ENCODE data around the gene COX15. TPM values are rescaled to one million over a fixed set of nuclear protein-coding genes. Genes with fewer than 3 reads are reported as not detected.

Gene COX15
- total RNA-seq, result 50.5 and 52.3 TPM in 2 replicates

DNA sequence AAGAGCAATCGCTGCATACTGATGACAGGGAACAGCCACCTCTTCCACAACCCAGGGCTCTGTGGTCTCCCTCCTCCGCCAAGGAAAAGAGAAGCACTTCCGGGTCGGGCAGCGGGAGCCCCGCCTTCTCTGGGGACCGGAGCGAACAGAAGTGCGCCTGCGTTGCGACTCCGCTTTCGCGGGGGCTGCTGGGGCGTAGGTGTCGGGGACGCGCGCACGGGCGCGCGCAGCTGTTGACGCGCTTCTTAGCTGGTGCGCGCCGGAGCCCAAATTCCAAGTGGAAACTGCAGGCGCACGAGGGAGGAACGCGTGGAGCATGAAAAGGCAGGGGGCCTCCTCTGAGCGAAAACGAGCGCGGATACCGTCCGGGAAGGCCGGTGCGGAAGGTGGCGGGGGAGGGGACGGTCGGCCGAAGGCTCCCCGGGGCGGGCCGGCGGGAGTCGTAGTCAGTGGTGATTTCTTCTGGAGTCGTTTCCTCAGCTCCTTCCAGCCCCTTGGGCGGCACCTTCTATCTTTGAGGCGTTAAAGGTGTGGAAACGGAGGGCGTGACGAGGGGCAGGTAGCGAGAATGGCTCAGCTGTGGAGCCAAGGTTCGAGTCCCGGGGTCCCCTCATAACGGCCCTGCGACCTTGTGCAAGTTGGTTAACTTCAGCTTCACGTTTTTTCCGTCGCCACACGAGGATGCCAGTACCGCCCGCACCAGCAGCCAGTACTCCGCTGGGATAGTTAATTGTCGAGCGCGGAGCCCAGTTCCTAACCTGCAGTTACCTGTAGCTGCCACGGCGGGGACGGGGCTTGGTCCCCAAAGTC, at the start of gene COX15, which contains the start of gene CUTC:
TSS of gene COX15 (minus strand) at position 95 of the 810 bp plus-strand sequence. CDS start at position 17, 78 bp downstream.
TSS of gene CUTC (plus strand) at position 202 of the 810 bp plus-strand sequence. CDS start at position 317, 115 bp downstream.

Other genes with a start within 250 kb of the COX15 start
- not detected in 2 replicates for gene NKX2-3, start 199.2 kb downstream of the COX15 start, total RNA-seq
- gene SLC25A28, start 111.7 kb downstream of the COX15 start, total RNA-seq, result 11.8 and 20.5 TPM in 2 replicates
- 13.7 and 20.3 TPM in 2 replicates for gene ENTPD7, start 72.6 kb downstream of the COX15 start, total RNA-seq
- gene CUTC, start 107 bp upstream of the COX15 start, total RNA-seq, result 17.2 and 24.1 TPM in 2 replicates
- 0.29 and 0.33 TPM in 2 replicates for gene ABCC2, start 50.5 kb upstream of the COX15 start, total RNA-seq

Measured in smooth muscle cell of trachea (primary cell).